OCI-LY1 (cell line): ENCODE measurements around the gene RPL19.

Source experiments
- H2AFZ ChIP-seq: fragments of 200-600 bp; sonication (generic), shearing (Covaris generic); 2 replicates; pipeline ENCODE4 v1.6.0; 2014; ENCODE audit warnings: antibody characterized with exemption, mild to moderate bottlenecking, low read length
- H3F3A ChIP-seq: fragments of 200-600 bp; sonication (generic), shearing (Covaris generic); 2 replicates; pipeline ENCODE4 v1.6.0; 2014; ENCODE audit warnings: mild to moderate bottlenecking, antibody characterized with exemption, low read length, moderate library complexity; ENCODE audit not compliant: insufficient read depth
- H3K27ac ChIP-seq: fragments of 200-600 bp; sonication (generic); 2 replicates; pipeline ENCODE4 v1.5.1; 2014; ENCODE audit warnings: low read length, mixed run types, mild to moderate bottlenecking, low read depth; ENCODE audit not compliant: poor library complexity, severe bottlenecking
- H3K27me3 ChIP-seq: fragments of 200-600 bp; sonication (generic); 2 replicates; pipeline ENCODE4 v1.6.0; 2014; ENCODE audit warnings: antibody characterized with exemption, mild to moderate bottlenecking, low read length, moderate library complexity; ENCODE audit not compliant: insufficient read depth
- H3K36me3 ChIP-seq: fragments of 200-600 bp; sonication (generic); 2 replicates; pipeline ENCODE4 v1.6.1; 2014; ENCODE audit warnings: mild to moderate bottlenecking, antibody characterized with exemption, low read length, moderate library complexity, mixed read lengths; ENCODE audit not compliant: insufficient read depth
- H3K4me1 ChIP-seq: fragments of 200-600 bp; sonication (generic); 2 replicates; pipeline ENCODE4 v1.5.1; 2014; ENCODE audit warnings: mild to moderate bottlenecking, low read length, moderate library complexity; ENCODE audit not compliant: insufficient read depth, severe bottlenecking
- H3K4me2 ChIP-seq: fragments of 200-600 bp; sonication (generic), shearing (Covaris generic); 2 replicates; pipeline ENCODE4 v1.6.1; 2014; ENCODE audit warnings: low read length
- H3K4me3 ChIP-seq: fragments of 200-600 bp; sonication (generic); 2 replicates; pipeline ENCODE4 v1.5.1; 2014; ENCODE audit warnings: low read length, low read depth, mild to moderate bottlenecking, mixed read lengths; ENCODE audit not compliant: poor library complexity, severe bottlenecking
- H3K79me2 ChIP-seq: fragments of 200-600 bp; shearing (Covaris generic); 2 replicates; pipeline ENCODE4 v1.6.1; 2016; ENCODE audit warnings: mixed run types, low read length, mixed read lengths; ENCODE audit not compliant: insufficient read depth
- H3K9ac ChIP-seq: fragments of 200-600 bp; sonication (generic), shearing (Covaris generic); 2 replicates; pipeline ENCODE4 v1.6.1; 2014; ENCODE audit warnings: mild to moderate bottlenecking, low read length, mixed read lengths
- H3K9me2 ChIP-seq: fragments of 200-600 bp; sonication (generic), shearing (Covaris generic); 2 replicates; pipeline ENCODE4 v1.6.1; 2014; ENCODE audit warnings: low read depth, mild to moderate bottlenecking, low read length, mixed read lengths
- H3K9me3 ChIP-seq: fragments of 200-600 bp; shearing (Covaris generic); 2 replicates; pipeline ENCODE4 v1.6.1; 2014; ENCODE audit warnings: low read length, mixed read lengths
- H4K20me1 ChIP-seq: fragments of 200-600 bp; sonication (generic), shearing (Covaris generic); 2 replicates; pipeline ENCODE4 v1.6.0; 2016; ENCODE audit warnings: mild to moderate bottlenecking, low read length; ENCODE audit not compliant: insufficient read depth
- CTCF ChIP-seq: fragments of 200-600 bp; sonication (generic), shearing (Covaris generic); IDR thresholded peaks from 2 replicates; pipeline ENCODE4 v1.5.1; 2017; ENCODE audit warnings: mild to moderate bottlenecking, antibody characterized with exemption, low read length, moderate library complexity, mixed read lengths
- EZH2 ChIP-seq: fragments of 200-600 bp; sonication (generic), shearing (Covaris generic); IDR thresholded peaks from 2 replicates; pipeline ENCODE4 v1.8.0; 2017; ENCODE audit warnings: borderline replicate concordance, mixed run types, mild to moderate bottlenecking, antibody characterized with exemption, low read length, moderate library complexity, mixed read lengths

Gene RPL19

GRCh38 chr17:39217734-39218369 is 17.8 kb downstream of the RPL19 start:
- Histone ChIP-seq H3K9me3 (no peaks in the 10 kb centered on the region), H3K9ac (no peak overlapping the region), H3K9me2 (no peaks in the 10 kb centered on the region), H3K27me3 (peaks cover 5% of the 10 kb centered on the region; the same call in 1 of the 2 replicates), H2AFZ (no peak overlapping the region), H4K20me1 (no peaks in the 10 kb centered on the region), H3K4me3 (no peak overlapping the region), H3K4me1 (no peaks in the 10 kb centered on the region), H3F3A (no peaks in the 10 kb centered on the region), H3K79me2 (no peaks in the 10 kb centered on the region), H3K27ac (no peak overlapping the region), H3K4me2 (no peak overlapping the region), H3K36me3 (no peaks in the 10 kb centered on the region)
- TF ChIP-seq EZH2 (no peak), CTCF (no peak)

- Histone ChIP-seq H3K27me3 (peaks cover 5% of the 10 kb centered on the region; the same call in 1 of the 2 replicates), H3K4me2 (no peak overlapping the region), H3K36me3 (no peaks in the 10 kb centered on the region), H3K9ac (no peak overlapping the region), H3F3A (no peaks in the 10 kb centered on the region), H3K9me3 (no peaks in the 10 kb centered on the region), H4K20me1 (no peaks in the 10 kb centered on the region), H3K9me2 (no peaks in the 10 kb centered on the region), H3K4me3 (no peak overlapping the region), H3K27ac (no peak overlapping the region), H3K79me2 (no peaks in the 10 kb centered on the region), H3K4me1 (no peaks in the 10 kb centered on the region), H2AFZ (no peak overlapping the region)
- no peak for TF ChIP-seq CTCF
- no peak for TF ChIP-seq EZH2
These were observed 18.8 kb downstream of the RPL19 start for GRCh38 chr17:39218906-39219305.

GRCh38 chr17:39219647-39220154 is 19.6 kb downstream of the RPL19 start:
- Histone ChIP-seq H3K9me2 (no peaks in the 10 kb centered on the region), H3K36me3 (no peaks in the 10 kb centered on the region), H2AFZ (no peak overlapping the region), H3K27me3 (peaks cover 5% of the 10 kb centered on the region; the same call in 1 of the 2 replicates), H3K79me2 (no peaks in the 10 kb centered on the region), H3K4me2 (no peak overlapping the region), H3K9me3 (no peaks in the 10 kb centered on the region), H3K4me1 (no peaks in the 10 kb centered on the region), H3K27ac (no peak overlapping the region), H4K20me1 (no peaks in the 10 kb centered on the region), H3K9ac (no peak overlapping the region), H3K4me3 (no peak overlapping the region), H3F3A (no peaks in the 10 kb centered on the region)
- TF ChIP-seq EZH2 (no peak), CTCF (no peak)
